ENCODE measurements around the gene ULK1.

- no peak for TF ChIP-seq CTCF (IDR thresholded peaks at IDR 0.05)
- no peak for TF ChIP-seq POLR2A (IDR thresholded peaks at IDR 0.05)
- no peak for TF ChIP-seq EP300 (IDR thresholded peaks at IDR 0.05; ENCODE audit: low read depth)
- TF ChIP-seq POLR2AphosphoS5 (IDR thresholded peaks at IDR 0.05), result no peak
Measured at GRCh38 chr12:131922772-131923171, 28.4 kb downstream of the ULK1 start.
